Activated naive CD8-positive, alpha-beta T cell treated with anti-CD3 and anti-CD28 coated beads, Interleukin-2, amount 10 ng/mL, durations not matched to agents 7 days and 5 days (primary cell): ENCODE data around the gene HDAC4. TPM values are rescaled to one million over a fixed set of nuclear protein-coding genes. Genes with fewer than 3 reads are reported as not detected.

Experiments
- ATAC-seq: fragments of 150-1000 bp; cut with Tn5 transposase; one replicate; pipeline ENCODE4 v1.10.0; 2021; ENCODE audit warnings: low read depth, moderate library complexity
- POLR2A ChIA-PET: fragments of 350-600 bp; sonication (Branson Sonifier 250); formaldehyde crosslinking; loops from one replicate; lab custom pipeline; 2021; ENCODE audit warnings: antibody characterized with exemption; lab: Charles Lee
- DNase-seq: peaks from one replicate; pipeline ENCODE4 v3.0.0; 2021
- H3K27ac Mint-ChIP-seq: one replicate; pipeline ENCODE4 v1.8.0; 2022; ENCODE audit warnings: mild to moderate bottlenecking, mixed read lengths
- H3K27me3 Mint-ChIP-seq: one replicate; pipeline ENCODE4 v1.8.0; 2022; ENCODE audit warnings: mild to moderate bottlenecking, moderate library complexity, mixed read lengths
- H3K36me3 Mint-ChIP-seq: one replicate; pipeline ENCODE4 v1.8.0; 2021; ENCODE audit warnings: mild to moderate bottlenecking, mixed read lengths
- H3K4me1 Mint-ChIP-seq: one replicate; pipeline ENCODE4 v1.8.0; 2021; ENCODE audit warnings: mixed read lengths
- H3K4me3 Mint-ChIP-seq: one replicate; pipeline ENCODE4 v1.8.0; 2022; ENCODE audit warnings: mild to moderate bottlenecking, moderate library complexity, mixed read lengths
- H3K9me3 Mint-ChIP-seq: one replicate; pipeline ENCODE4 v1.8.0; 2021; ENCODE audit warnings: mixed read lengths
- total RNA-seq, 2 experiments: library from RNA; stranded (reverse); gene quantifications; one replicate each; pipeline ENCODE4 v1.2.3, GENCODE V29; 2021

HDAC4 gene
- total RNA-seq, 2 experiments from 2014 or later = 54.0 to 57.4 TPM

DNA sequence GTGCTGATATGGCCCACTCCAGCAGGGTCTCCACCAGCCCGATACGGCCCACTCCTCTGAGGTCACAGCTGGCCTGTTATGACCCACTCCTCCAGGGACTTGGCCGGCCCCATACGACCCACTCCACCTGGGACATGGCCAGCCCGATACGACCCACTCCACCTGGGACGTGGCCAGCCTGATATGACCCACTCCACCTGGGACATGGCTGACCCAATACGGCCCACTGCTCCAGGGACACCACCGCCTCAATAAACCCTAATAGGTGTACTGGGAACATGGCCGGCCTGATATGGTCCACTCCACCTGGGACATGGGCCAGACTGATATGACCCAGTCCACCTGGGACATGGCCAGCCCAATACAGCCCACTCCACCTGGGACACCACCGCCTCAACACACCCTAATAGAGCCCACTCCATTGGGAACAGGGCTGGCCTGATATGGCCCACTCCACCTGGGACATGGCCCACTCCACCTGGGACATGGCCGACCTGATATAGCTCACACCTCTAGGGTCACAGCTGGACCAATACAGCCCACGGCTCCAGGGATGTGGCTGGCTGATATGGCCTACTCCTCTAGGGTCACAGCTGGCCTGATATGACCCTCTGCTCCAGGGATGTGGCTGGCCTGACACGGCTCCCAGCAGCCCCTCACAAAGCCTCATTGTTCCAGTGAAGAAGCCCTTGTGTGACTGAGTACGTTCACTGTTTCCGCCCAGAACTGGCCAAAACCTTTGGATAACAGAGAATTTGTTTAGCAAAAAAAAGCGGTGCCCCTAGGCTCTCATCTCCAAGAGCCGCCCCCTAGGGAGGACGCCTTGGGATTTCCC, 245.6 kb downstream of the HDAC4 start:
- POLR2A ChIA-PET = no interaction called here
- DNase-seq = peak; percentile 6
- Mint-ChIP-seq H3K9me3 (peaks cover 9% of the 10 kb centered on the region), H3K4me3 (no peak overlapping the region), H3K4me1 (peaks cover 17% of the 10 kb centered on the region), H3K36me3 (peaks cover 61% of the 10 kb centered on the region), H3K27ac (peak overlapping the region; percentile 9), H3K27me3 (no peaks in the 10 kb centered on the region)
- ATAC-seq = no peak

DNA sequence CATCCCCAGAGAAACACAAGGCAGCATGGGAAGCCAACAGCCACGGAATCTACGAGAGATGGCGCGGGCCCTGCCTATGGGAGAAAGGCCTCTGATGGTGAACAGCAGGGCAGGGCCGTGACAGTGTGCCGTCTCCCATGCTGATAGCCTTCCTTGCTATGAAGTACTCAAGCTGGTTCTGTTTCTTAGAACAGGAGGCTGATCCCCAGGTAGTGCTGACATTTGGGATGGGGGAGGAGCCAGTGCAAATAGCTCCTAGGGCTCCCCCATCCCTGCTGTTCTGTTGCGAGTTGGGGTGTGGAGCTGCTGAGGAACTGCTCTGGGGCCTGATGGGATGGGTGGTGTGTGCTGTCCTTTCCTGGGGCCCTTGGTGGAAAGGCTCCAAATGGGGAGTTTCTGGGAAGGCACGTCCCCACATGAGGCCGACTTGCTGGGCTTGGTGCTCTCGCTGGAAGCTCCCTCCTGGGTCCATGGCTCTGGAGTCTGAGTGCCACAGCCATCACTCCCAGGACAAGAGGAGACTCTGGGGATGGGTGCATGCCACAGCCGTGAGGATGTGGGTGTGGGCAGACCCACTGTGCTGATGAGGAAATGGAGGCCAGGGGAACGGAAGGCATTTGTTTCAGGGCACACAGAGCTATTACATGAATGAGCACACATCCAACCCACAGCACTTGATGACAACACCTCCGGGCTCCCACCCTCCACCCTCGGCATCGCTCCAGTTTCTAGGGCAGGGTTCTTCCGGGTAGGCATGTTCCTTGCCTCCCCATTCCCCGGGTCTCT, 246.8 kb downstream of the HDAC4 start:
- no peak overlapping the region for H3K4me3 Mint-ChIP-seq
- peak; percentile 19 for DNase-seq
- no peak for ATAC-seq
- no peak overlapping the region for H3K27ac Mint-ChIP-seq
- H3K27me3 Mint-ChIP-seq = no peaks in the 10 kb centered on the region
- POLR2A ChIA-PET = interaction anchor here (0.5 kb wide), 1 partner anchor 141 kb away, joined by 3 read pairs; no protein-coding TSS in a partner anchor
- H3K4me1 Mint-ChIP-seq = peaks cover 17% of the 10 kb centered on the region
- peaks cover 55% of the 10 kb centered on the region for H3K36me3 Mint-ChIP-seq
- H3K9me3 Mint-ChIP-seq = peaks cover 11% of the 10 kb centered on the region

DNA sequence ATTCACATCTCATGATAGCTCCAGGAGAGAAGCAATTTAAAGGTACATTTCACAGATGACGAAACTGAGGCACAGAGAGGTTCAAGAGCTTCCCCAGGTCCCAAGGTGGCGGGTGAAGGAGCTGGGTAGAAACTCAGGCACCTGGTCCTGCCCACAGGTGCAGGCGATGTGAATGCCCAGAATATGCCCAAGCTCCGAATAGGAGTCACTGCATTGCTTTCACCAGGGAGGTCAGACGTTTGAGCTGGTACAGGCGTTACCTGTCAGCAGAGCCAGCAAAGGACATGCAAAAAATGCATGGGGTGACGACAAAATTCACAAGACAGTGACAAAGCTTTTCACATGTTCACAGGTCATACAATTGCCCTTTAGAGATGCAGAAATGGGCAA, 247.9 kb downstream of the HDAC4 start:
- Mint-ChIP-seq H3K36me3 (peaks cover 59% of the 10 kb centered on the region), H3K9me3 (peaks cover 9% of the 10 kb centered on the region), H3K4me3 (no peak overlapping the region), H3K27ac (no peak overlapping the region), H3K27me3 (no peaks in the 10 kb centered on the region), H3K4me1 (peaks cover 14% of the 10 kb centered on the region)
- DNase-seq = no peak
- ATAC-seq = no peak
- POLR2A ChIA-PET = no interaction called here

DNA sequence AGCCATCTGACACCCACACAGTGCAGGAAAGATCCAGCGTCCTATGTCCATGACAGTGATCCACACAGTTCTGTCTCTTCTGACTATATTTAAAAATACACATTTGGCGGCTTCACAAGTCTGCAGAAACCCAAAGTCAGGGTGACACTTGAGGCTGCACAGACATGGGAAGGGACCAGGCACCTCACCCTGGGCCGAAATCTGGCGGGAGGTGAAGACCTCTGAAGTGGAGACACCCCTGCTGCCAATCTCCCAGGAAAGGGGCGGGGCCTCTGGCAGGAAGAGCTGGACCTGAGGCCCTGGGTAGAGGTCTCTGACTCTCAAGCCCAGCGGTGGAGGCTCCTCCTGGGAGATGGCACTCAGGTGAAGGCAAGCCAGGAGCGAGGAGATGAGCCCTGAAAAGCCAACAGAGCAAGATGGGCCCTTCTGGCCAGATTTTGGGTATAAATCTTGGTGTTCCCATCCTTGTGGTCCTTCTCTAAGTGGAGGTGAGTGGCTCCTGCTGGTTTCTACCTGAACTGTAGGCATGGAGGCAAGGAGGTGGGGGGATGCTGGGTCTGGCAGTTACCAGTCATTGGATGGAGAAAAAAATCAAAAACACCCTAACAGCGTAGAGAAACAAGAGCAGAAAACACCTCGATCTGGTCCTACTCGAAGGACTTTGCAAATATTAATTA, 248.4 kb downstream of the HDAC4 start:
- POLR2A ChIA-PET = no interaction called here
- no peak overlapping the region for H3K4me3 Mint-ChIP-seq
- peaks cover 9% of the 10 kb centered on the region for H3K9me3 Mint-ChIP-seq
- DNase-seq = peak; percentile 6
- H3K27ac Mint-ChIP-seq = no peak overlapping the region
- ATAC-seq = no peak
- no peaks in the 10 kb centered on the region for H3K27me3 Mint-ChIP-seq
- H3K4me1 Mint-ChIP-seq = peaks cover 14% of the 10 kb centered on the region
- H3K36me3 Mint-ChIP-seq = peaks cover 59% of the 10 kb centered on the region

DNA sequence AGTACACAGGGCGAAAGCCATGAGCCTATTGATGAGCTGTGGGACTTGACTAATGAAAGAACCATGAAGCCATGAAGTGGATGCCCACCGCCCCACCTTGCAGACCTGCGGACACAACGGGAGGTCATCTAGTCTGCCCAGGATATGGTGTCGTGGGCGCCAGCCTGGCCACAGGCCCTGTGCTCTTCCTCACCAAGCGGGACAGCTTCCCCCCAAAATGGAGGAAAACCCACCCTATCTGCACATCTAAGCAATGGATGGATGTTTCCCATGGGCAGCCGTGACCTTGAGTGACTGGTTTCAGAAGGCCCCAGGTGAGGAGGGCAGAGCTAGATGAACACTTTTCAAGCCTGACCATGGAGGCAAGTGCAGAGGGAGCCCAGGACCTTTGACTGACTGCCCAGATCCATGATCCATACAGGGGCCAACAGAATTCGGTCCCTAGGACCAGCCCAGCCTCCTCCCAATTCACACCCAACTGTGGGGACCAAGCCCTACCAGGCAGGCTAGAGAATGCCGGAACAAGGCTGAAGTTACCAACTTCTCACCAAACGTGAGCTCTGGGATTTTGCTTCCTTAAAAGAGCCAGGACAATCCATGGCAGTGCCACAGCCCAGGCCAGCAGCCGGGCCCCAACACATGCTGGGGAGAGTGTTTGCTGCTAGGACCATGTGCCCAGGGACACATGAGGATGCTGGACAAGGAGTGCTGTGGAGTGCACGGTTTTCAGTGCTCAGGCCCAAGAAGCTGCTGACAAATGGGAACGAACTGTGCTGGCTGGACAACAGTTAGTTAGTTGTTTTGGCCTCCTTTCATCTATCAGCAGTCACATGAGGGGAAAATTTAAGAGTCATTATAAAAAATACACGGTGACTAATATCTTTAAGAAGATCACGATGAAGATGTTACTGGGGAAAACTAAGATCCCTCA, 249.4 kb downstream of the HDAC4 start:
- DNase-seq (peak; percentile 19), ATAC-seq (no peak)
- peaks cover 55% of the 10 kb centered on the region for H3K36me3 Mint-ChIP-seq
- H3K9me3 Mint-ChIP-seq = peaks cover 9% of the 10 kb centered on the region
- no peak overlapping the region for H3K4me3 Mint-ChIP-seq
- POLR2A ChIA-PET = no interaction called here
- peak overlapping the region; percentile 84 for H3K27ac Mint-ChIP-seq
- peaks cover 14% of the 10 kb centered on the region for H3K4me1 Mint-ChIP-seq
- H3K27me3 Mint-ChIP-seq = no peaks in the 10 kb centered on the region

DNA sequence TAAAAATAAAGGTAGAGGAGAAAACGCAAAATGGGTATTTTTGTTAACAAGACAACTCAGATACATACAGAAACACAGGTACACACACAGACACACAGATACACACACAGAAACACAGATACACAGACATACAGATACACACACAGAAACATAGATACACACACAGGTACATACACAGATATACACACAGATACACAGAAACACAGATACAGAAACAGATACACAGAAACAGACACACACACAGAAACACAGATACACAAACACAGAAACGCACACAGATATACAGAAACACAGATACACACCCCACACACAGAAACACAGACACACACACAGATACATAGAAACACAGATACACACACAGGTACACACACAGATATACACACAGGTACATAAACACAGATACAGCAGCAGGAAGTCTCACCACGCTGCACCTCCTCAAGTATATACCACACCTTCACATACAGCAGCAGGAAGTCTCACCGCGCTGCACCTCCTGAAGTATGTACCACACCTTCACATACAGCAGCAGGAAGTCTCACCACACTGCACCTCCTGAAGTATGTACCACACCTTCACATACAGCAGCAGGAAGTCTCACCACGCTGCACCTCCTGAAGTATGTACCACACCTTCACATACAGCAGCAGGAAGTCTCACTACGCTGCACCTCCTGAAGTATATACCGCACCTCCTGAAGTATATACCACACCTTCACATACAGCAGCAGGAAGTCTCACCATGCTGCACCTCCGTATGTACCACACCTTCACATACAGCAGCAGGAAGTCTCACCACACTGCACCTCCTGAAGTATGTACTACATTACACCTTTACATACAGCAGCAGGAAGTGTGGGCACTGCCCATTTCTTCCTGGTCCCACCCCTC, 250.5 kb downstream of the HDAC4 start:
- no peaks in the 10 kb centered on the region for H3K27me3 Mint-ChIP-seq
- peaks cover 9% of the 10 kb centered on the region for H3K9me3 Mint-ChIP-seq
- peak overlapping the region; percentile 84 for H3K27ac Mint-ChIP-seq
- H3K4me3 Mint-ChIP-seq = no peak overlapping the region
- POLR2A ChIA-PET = no interaction called here
- peaks cover 14% of the 10 kb centered on the region for H3K4me1 Mint-ChIP-seq
- peak; percentile 71 for ATAC-seq
- peak; percentile 29 for DNase-seq
- H3K36me3 Mint-ChIP-seq = peaks cover 55% of the 10 kb centered on the region

DNA sequence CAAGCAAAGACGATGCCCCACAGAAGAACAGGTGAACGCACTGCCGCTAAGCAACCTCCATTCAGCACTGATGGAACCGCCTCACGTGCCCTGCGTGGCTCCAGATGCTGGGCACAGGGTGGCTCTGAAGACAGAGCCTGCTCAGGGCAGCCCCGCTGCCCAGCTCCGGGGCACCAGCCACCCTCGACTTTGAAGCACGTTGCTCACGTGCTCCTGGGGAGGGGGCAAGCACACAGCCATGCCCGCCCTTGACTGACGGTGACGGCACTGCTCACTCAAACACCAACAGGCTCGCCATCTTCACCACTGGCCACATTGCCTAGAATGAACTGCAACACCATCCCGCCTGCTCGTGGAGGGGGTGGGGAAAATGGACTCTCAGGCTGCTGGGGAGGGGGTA, 251.3 kb downstream of the HDAC4 start:
- H3K27ac Mint-ChIP-seq = no peak overlapping the region
- POLR2A ChIA-PET = no interaction called here
- H3K36me3 Mint-ChIP-seq = peaks cover 48% of the 10 kb centered on the region
- H3K4me3 Mint-ChIP-seq = no peak overlapping the region
- ATAC-seq = no peak
- H3K4me1 Mint-ChIP-seq = peaks cover 10% of the 10 kb centered on the region
- H3K9me3 Mint-ChIP-seq = peaks cover 9% of the 10 kb centered on the region
- DNase-seq = peak; percentile 17
- no peaks in the 10 kb centered on the region for H3K27me3 Mint-ChIP-seq

DNA sequence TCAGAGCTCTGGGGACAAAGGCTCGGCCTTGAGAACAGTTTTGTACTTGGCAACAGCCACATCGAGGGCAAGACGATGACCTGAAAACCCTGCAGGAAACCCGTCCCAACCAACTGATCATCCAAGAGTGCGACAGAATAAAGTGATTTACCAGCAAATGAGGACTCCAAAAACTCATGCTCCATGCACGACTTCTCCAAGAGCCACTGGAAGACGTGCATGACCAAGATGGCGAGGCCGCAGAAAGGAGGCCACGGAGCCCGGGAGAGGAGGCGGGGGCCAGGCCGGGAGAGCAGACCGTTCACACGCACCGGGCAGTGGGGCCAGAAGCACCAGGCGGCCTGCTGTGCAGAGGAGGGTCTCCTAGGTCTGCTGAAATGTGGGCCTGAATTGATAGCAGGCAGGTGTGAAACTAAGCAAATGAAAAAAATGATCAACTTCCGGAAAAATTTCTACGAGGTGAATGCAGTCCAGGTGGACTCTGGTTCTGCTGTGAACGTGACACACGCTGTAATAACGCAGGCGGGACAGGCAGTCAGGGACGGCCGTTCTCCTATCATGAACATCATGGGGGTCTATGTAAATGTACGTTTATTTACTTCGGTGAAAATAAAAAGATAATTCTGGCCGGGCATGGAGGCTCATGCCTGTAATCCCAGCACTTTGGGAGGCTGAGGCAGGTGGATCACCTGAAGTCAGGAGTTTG, 252.2 kb downstream of the HDAC4 start:
- H3K4me3 Mint-ChIP-seq = no peak overlapping the region
- H3K27ac Mint-ChIP-seq = no peak overlapping the region
- POLR2A ChIA-PET = no interaction called here
- ATAC-seq = no peak
- peaks cover 12% of the 10 kb centered on the region for H3K4me1 Mint-ChIP-seq
- H3K9me3 Mint-ChIP-seq = peaks cover 9% of the 10 kb centered on the region
- peaks cover 40% of the 10 kb centered on the region for H3K36me3 Mint-ChIP-seq
- DNase-seq = peak; percentile 19
- no peaks in the 10 kb centered on the region for H3K27me3 Mint-ChIP-seq

DNA sequence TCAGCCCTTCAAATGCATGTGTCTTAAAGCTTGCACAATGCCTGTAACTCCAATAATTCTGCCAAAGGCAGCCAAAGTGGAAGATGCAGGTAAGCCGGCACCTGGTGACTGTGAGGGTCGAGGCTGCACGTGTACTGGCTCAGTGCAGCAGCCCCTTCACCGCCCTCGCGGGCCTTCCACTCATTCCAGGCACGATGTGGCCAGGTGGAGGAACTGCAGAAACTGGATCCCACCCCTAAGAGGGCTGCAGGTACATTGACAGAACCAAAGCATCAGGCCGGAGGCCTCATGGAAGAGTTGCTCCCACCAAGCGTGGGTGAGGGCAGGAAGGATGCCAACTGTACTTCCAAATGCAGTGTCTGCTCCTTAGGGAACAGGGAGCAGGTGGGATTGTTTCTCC, 253.4 kb downstream of the HDAC4 start:
- POLR2A ChIA-PET = no interaction called here
- DNase-seq (no peak), ATAC-seq (no peak)
- Mint-ChIP-seq H3K9me3 (peaks cover 9% of the 10 kb centered on the region), H3K4me1 (peaks cover 11% of the 10 kb centered on the region), H3K36me3 (peaks cover 28% of the 10 kb centered on the region), H3K4me3 (no peak overlapping the region), H3K27me3 (no peaks in the 10 kb centered on the region), H3K27ac (no peak overlapping the region)

DNA sequence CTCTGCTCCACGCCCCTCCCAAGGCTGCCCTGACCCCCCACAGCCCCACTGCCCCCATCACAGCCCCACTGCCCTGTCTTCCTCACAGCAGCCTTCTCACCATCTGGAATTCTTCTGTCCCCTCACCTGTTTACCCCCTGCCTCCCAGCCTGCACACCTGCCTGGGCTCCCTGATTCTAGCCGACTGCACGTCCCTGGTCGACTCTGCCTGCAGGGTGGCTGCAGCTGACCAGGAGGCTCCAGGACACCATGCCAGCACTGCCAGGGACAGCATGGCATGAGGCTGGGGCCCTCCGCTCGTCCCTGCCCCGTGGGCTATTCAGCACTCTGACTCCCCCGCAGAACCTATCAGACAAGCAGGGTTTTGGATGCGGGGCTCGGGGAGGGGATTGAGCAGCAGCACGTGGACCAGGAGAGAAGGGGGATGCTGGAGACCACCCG, 254.1 kb downstream of the HDAC4 start:
- ATAC-seq = no peak

DNA sequence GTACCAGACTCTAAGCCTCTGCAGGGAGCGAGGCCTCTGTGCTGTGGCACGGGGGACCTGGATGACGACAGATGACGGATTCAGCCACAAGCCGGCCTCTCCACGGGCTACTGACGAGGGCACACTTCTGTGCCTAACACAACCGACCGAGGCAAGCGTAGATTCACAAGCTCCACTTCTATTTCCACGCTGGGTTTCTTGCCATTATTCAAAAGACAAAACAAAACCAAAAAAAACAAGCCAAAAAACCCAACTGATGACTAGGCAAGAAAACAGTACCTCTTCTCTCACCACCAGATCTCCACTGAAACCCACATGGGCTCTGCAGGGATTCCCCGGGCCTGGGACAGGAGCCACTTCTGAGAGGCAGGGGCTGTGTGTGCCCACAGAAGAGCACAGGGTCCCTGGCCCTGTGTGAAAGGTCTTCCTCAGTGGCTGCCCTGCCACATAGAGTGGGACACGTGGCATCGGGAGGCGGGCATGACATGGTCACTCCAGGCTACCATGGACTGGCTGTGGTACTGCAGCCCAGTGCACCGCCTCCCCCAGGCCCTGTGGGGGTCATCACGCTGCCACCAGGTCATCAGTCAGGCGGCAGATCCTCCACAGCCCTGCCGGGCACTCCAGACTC, 254.7 kb downstream of the HDAC4 start:
- no peak for ATAC-seq
- H3K4me3 Mint-ChIP-seq = no peak overlapping the region
- H3K36me3 Mint-ChIP-seq = peaks cover 24% of the 10 kb centered on the region
- peaks cover 11% of the 10 kb centered on the region for H3K4me1 Mint-ChIP-seq
- POLR2A ChIA-PET = no interaction called here
- peaks cover 9% of the 10 kb centered on the region for H3K9me3 Mint-ChIP-seq
- no peak for DNase-seq
- no peaks in the 10 kb centered on the region for H3K27me3 Mint-ChIP-seq
- H3K27ac Mint-ChIP-seq = no peak overlapping the region

More for the DNA sequence above, 254.1 kb downstream of the HDAC4 start:
- Mint-ChIP-seq H3K4me1 (peaks cover 11% of the 10 kb centered on the region), H3K4me3 (no peak overlapping the region), H3K27me3 (no peaks in the 10 kb centered on the region), H3K27ac (no peak overlapping the region), H3K36me3 (peaks cover 23% of the 10 kb centered on the region), H3K9me3 (peaks cover 9% of the 10 kb centered on the region)
- POLR2A ChIA-PET = no interaction called here
- DNase-seq = no peak
